ENCODE results near the gene SGK1. TPM values are rescaled to one million over a fixed set of nuclear protein-coding genes. Genes with fewer than 3 reads are reported as not detected.

SGK1 gene
- total RNA-seq, 4 donors from 2014 or later = 379 to 684 (median 450) TPM

- Histone ChIP-seq H3K27ac (no peak overlapping the region), H3K27me3 (peaks cover 10% of the 10 kb centered on the region), H3K4me1 (no peaks in the 10 kb centered on the region), H3K36me3 (no peaks in the 10 kb centered on the region), H3K9me3 (no peaks in the 10 kb centered on the region), H3K4me3 (no peak overlapping the region)
- DNase-seq (ENCODE audit: low spot score in 2 of 2) = no peak
- no peak for TF ChIP-seq POLR2AphosphoS5 (IDR thresholded peaks at IDR 0.05)
- no peak for TF ChIP-seq POLR2A (IDR thresholded peaks at IDR 0.05)
- TF ChIP-seq CTCF (IDR thresholded peaks at IDR 0.05) = no peak
- no peak for TF ChIP-seq EP300 (IDR thresholded peaks at IDR 0.05)
Observed at GRCh38 chr6:134119486-134119885, 198.4 kb downstream of the SGK1 start.

Data from suprapubic skin (tissue), 4 donors.